Femur (tissue), 1 donor: Measurements from ENCODE around the gene RHOBTB3.

Experiments
- DNase-seq: peaks from one replicate; pipeline ENCODE4 v3.0.0-alpha.2; 2017

Gene RHOBTB3

DNA sequence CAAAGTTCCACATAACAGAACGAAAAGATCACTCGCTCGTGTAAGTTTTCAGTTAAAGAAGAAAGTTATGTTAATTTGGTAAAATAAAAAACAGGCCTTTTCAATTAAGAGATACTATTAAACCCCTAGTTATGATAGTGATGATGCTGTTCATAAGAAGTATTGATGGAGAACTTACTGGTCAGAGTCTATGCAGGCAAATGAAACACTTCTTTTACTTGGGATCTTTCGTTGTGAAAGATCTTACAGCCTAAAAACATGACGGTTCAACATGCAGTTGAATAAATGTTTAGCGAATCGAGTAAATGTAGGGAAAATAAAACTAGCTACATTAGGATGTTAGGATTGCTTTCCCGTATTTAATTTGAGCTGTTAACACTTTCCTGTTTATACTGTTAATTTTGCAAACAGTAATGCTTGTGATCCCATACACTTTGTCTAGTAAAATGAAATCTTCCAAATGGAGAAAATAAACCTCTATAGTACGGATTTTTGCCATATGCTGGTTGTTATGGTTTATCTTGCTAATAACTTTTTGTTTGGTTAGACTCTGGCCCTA lies 2.0 kb downstream of the RHOBTB3 start:
- DNase-seq = no peak

DNA sequence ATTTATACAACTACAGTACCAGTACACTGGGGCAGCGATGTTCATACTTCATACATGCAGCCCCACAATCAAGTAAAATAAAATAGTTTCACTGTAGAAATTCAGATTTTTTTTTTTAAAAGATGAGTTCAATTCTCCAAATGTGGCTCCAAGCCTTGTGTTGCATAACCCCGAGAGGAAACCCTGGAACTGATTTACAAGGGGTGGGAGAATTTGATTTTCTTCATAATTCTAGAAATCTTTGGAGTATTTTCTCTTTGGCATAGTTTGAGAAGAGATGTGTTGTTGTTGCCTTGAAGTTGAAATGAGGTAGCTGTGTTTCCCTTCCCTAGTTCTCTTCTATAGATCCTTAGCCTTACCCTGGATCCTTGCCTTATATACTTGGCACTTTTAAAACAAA lies 3.1 kb downstream of the RHOBTB3 start:
- DNase-seq = no peak

DNA sequence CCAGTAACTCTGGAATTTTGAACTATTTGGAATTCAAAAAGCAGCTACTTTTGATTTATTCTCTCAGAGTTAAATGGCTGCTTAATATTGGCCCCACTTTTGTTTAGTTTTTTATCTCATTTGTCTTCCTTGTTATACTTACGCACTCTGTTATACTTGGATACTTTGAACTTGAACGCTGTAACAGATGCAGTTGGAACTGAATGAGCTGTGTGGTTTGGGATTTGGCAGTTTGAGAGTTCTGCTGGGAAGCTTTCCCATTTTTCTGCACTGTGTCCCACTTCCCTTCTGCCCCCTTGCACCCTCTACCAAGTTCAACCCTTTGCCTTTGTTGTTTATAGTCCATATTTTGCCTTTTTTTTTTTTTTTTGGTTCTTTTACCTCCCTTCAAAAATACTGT lies 3.8 kb downstream of the RHOBTB3 start:
- DNase-seq = peak; percentile 64

DNA sequence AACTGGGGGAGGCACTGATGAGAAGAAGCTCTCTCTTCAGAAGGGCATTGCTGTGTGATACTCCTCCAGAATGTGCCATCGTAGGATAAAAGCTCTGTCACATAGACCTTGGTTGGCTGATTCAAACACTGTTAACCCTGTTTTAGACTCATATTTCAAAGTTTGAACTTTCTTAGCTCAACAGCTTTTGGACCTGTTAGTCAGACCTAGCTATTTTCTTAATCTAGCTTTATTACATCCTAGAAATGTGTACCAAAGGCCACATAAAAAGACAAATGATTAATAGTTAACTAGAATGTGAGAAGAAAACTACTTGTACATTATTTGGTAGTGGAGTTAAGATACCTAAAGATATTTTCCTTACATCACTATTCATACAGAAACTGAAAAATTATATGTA lies 4.3 kb downstream of the RHOBTB3 start:
- no peak for DNase-seq

DNA sequence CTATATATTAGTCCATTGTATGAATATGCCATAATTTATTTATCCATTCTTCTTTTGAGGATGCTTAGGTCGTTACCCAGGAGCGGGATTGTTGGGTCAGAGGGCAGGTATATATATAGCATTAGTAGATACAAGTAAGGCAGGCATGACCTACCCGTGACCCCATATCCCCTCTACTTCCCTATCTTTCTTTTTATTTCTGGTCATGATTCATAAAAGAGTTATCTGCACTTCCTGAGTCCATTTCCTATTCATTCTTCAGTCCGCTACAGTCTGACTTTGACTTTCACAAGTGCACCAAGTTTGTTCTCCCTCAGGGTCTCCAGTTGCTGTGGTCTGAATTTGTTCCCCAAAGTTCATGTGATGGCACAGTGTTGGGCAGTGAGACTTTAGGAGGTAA lies 6.9 kb downstream of the RHOBTB3 start:
- no peak for DNase-seq

DNA sequence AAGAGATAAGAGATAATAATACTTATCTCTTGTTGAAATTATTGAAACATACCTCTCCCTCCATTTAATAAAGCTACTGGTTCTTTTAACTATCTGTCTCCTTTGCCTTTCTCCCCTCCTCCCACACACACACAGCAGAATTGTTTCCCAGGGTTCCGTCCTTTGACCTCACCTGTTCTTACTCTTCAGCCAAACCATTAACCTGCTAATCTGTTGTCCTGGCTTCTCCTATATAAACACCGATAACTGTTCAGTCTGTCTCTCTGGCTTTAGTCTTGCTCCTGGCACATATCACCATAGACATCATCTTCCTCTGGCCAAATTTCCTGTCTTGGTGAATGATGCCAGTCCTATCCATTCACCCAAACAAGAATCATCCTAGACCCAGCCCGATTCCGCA lies 7.7 kb downstream of the RHOBTB3 start:
- DNase-seq = no peak

DNA sequence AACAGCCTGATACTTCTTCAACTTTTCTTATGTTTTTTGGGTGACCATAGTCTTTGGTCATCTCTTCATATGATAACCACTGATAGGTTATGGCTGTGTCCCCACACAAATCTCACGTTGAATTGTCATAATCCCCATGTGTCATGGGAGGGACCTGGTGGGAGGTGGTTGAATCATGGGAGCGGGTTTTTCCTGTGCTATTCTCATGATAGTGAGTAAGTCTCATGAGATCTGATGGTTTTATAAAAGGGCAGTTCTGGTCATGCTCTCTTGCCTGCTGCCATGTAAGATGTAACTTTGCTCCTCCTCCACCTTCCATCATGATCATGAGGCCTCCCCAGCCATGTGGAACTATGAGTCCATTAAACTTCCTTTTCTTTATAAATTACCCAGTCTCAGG lies 8.7 kb downstream of the RHOBTB3 start:
- DNase-seq = no peak

DNA sequence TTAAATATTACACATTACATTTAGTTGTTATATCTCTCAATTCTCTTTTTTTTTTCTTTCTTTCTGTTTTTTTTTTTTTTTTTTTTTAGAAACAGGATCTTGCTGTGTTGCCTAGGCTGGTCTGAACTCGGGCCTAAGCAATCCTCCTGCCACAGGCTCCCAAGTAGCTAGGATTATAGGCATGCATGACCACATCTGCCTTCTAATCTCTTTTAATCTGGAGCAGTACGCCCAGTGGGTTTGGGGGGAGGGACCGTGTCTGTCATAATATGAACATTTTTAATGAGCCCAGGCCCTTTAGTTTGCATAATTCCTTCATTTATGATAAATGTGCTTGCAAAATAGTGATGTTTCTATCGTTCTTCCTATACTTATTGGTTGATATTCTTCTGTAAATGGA lies 10.3 kb downstream of the RHOBTB3 start:
- no peak for DNase-seq

DNA sequence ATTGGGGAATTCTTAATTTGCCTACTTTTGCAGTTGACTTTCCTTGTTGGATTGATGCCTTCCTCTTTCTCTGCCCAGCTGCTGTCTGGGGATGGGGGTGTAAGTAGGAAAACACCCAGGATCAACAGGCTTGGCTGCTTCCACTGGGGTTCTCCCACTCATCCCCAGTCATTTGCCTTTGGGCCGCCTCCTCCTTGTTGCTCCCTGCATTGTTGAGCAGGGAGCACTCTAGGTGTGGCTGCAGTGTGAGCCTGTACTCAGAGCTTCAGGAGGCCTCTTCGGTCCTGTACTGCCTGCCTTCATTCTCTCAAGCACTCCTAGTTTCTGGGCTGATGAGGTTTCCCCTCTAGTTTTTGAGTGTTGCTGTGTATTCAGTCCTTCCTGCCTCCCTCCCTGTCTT lies 12.1 kb downstream of the RHOBTB3 start:
- DNase-seq = no peak

DNA sequence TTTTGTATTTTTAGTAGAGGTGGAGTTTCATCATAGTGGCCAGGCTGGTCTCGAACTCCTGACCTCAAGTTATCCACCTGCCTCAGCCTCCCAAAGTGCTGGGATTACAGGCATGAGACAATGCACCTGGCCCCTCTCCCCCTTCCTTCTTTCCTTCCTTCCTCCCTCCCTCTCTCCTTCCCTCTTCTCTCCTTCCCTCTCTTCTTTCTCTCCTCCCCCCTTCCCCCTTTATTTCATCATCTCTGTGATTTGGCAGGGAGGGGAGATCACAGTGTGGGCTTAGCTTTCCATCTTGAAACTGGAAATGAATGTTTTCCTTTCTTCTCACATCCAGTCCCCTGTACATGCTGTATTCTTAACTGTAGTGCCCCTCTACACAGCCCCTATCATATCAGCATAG lies 12.7 kb downstream of the RHOBTB3 start:
- DNase-seq = no peak

DNA sequence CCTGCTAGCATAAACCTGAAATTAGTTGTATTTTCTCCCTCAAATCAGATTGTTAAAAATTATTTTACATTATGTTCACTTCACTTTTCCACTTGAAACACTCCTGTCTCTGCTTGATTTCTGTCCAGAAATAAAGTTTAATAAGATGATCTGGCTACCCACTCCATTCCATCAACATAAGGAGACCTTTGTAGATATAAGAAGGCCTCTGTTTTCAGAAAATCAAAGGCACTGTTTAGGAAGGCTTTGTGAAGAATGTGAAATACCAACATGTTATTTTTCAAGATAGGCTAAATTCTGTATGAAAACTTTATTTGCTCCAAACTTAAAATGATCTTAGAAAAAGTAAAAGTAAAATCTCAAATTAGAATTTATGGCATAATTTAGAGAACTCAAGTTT lies 15.1 kb downstream of the RHOBTB3 start:
- DNase-seq = no peak

DNA sequence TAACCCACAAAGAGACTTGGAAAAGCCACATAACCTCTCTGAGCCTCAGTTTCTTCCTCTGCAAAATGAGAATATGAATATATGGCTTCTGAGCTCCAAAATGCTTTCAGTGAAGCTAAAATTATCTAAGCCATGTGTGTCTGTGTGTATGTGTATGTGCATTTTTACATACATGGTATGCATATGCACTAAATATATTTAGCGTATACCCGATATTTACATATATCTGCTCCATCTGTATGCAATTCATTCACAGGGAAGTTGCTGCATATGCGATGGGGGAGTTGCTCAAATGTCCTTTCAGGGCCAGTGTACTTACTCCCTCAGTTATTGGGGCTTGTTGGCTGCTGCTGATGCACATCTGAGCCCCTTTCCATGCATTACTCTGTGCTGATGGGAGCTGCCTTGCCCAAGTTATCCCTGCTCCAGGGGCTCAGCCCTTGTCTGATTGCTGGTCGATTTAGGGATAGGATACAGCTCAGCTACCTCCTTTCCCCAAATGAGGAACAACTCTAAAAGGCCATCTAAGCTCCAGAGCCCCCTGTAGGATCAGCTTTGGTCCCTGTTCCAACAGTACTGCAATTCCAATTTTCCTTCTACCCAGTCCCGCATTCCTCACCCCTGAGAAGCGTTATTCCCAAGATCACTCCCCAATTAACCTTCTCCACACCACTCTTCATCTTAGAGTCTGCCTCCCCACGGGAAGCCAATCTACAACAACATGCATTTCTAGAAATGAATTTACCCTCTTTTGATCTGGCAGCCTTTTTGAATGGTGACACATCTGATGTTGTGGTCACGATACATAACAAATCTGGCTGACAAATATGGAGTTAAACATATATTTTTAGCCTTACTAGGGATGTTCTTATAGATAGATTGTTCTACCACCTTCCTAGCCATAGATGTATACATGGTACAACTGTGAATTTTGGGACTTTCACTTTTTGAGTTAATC lies 15.9 kb downstream of the RHOBTB3 start:
- DNase-seq = no peak

DNA sequence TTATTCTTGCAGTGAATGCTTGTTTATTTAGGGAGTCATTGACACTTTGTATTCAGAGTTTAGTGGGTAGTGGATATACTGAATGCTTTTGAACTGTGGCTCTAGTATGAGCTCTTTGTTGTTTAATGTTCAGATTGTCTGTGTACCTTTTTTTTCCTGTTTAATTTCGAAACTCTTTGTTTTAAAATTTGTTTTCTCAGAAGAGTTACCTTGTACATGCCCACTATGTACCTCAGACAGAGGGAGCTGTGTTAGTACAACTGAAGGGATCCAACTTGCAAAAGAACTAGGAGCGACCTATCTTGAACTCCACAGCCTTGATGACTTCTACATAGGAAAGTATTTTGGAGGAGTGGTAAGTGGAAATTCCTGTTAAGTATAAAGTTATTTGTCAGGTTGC lies 17.0 kb downstream of the RHOBTB3 start:
- no peak for DNase-seq

DNA sequence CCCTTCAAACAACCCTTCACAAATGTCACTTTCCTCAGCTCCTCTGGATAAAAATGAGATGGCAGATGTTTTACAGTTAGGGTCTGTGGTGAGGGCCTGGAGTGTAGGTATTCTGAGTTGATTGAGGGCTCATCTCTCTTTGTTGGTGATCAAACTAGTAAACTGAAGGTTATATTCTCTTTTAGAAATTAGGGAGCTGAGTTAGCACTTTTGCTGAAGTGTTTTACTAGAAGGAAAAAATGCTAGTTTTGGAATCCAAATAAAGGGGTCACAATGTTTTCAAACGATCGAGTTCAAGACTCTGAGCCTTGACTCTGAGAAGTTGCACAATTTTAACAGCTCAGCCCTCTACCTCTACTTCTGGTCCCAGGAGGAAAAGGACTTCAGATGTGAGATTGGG lies 23.4 kb downstream of the RHOBTB3 start:
- DNase-seq = no peak

DNA sequence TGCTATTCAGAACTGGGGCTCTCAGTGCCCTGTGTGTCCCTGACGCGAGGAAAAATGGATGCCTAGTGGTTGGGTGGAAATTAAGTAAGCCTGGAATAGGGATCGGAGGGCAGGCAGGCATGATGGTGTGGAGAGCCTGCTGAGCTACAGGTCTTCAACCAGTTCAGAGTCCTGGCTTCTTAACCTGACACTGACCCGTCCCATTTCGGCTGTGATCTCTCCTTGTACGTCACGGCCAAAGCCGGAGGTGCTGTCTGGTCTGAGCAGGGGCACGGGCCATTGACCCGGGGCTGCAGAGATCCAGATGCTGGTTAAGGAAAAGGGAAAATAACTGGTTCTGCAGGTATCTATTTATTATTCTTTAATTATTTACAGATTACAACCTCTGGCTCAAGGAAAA lies 27.9 kb downstream of the RHOBTB3 start:
- DNase-seq = no peak

DNA sequence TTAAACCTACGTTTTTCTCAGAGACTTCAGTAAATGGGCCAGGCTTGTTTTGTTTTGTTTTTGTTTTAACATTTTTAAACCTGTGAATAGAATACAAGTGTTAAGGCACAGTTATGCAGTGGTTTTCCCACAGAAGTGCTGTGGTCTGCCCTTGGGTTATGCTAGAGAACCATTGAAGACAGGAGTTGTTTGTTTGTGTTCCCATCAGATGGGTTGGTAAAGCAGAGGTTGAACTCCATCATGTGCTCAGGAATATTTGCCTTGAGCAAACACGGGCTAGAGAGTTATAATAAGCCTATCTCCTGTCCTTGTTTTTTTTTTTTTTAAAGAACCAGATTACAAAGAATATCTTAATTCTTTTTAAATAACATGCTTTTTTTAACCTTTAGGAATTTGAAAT lies 28.5 kb downstream of the RHOBTB3 start:
- DNase-seq = no peak

DNA sequence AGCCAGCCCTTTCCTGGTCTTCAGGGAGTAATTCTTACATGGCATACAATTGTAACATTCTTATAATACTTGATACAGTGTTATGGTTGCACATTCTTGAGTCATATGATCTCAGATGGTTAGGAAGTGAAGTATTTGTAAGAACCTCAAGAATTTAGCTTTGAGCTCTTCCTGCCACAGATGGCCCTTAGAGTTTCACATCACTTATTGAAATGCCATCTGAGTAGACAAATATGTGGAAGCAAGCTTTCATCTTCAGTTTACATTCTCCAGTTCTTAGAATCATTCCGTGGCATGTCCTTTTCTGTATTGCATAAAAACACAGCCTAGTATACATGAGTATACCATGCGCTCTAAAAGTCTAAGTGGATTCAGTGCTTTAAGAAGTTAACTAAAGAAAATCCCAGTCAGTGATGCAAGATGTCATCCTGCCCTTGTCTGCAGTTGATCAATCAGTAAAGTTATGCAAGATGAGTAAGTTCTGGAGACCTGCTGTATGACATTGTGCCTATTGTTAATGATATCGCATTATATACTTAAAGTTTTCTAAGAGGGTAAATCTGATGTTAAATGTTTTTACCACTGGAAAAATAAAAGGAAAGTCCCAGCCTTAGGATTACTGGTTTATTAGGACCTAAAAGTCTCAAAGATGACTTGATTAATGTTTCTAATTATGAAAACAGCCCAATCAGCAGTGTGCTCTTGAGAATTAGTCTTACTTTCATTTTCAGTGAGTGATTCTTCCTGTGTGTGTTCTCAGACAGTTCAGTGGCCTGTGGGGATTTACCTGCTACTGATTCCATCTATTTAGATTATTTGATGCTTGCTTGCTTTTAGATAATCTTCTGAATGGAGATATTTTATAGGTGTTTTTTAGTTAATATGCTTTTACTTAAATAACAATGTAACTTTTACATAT lies 29.4 kb downstream of the RHOBTB3 start:
- DNase-seq = no peak

DNA sequence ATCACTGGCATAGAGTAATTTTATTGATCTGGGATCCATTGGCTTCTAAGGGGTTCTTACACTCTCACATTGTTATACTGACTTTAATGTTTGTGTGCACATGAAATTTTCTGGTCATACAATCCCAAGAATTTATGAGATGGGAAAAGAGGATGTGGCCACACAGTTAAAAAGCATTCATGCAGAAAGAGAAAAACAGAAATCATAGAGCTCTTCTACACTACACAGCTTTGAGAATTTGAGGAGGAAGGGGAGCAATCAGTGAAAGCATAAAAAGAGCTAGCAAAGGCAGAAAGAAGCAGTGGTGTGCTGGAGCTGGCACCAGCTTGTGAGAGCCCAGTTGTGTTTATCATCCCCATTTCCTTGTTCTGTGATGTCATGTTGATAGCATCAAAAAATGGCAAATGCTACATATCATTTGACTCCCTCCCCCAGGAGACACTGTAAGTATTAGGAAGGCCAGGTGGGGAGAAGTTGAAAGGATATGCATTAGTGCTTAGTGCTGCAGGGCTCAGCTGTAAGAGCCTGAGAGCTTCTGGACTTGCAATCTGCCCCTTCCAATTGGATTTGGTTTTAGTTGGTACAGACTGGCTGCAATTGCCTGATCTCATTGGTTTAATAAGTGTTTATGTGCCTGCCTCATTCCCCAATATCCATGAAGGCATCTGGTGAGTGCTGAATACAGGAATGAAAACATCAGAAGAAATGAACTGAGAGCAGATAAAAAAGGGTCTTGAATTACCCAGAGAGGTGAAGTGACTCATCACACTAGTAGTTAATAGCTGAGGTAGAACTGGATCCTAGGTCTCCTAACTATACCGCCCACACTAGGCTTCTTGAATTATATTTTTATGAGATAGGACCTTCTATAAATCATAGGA lies 30.9 kb downstream of the RHOBTB3 start:
- no peak for DNase-seq

DNA sequence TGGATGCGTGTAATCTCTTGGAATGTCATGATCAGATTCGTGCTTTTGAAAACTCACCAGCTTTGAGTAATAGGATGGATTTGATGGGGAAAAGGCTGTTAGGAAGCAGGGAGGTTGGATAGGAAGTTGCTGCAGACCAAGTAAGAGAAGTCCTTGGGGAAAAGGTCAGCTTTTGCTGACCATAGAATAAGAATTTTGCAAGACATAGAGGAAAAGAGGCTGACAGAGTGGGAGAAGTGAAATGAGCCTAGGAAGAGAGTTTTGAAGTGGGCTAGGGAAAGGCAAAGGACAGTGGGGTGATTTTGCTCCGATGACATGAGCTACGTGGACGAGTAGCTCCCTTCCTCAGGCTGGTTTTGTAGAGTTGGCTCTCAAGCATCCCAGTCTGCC lies 31.5 kb downstream of the RHOBTB3 start:
- no peak for DNase-seq

DNA sequence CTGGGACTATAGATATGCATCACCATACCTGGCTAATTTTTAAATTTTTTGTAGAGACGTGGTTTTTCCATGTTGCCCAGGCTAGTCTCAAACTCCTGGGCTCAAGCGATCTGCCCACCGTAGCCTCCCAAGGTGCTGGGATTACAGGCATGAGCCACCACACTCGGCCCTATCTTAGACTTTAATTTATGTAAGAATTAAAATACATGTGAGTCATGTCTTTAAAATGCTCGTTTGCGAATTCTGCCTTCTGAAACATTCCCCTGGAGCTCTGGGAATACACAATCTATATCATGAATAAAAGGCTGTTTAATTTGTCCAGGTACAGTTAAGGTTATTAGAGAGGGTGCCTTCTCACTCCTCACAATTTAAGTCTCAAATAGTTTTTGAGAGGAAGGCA lies 32.8 kb downstream of the RHOBTB3 start:
- no peak for DNase-seq

DNA sequence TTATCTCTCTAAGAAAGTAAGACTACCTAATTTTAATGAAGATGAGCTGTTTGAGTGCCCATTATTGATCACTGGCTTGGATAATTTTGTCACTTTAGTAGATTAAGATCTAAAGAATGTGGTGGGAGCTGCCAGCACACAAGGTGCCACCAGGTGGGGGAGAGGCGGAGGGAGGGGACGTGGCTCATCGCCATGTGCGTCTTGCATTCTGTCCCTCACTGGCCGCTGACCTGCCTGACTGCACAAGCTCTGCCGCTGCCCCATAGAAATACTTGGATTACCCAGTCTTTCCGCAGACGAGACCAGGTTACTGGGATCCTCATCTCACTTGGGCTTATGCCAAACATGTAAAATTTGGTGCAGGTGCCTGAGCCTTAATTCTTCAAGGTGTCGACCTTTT lies 37.6 kb downstream of the RHOBTB3 start:
- no peak for DNase-seq
